Kidney tubule cell (primary cell): Measurements from ENCODE around the gene UBE2D3.
"Not testable (repeated sequence)": the region's sequence is repeated elsewhere in the genome, so short reads cannot be mapped to it uniquely, and the experiment has no call there.

Experiments used
- DNase-seq: peaks from one replicate; pipeline ENCODE4 v3.0.0-alpha.2; 2018; ENCODE audit warnings: low spot score

The UBE2D3 gene

DNA sequence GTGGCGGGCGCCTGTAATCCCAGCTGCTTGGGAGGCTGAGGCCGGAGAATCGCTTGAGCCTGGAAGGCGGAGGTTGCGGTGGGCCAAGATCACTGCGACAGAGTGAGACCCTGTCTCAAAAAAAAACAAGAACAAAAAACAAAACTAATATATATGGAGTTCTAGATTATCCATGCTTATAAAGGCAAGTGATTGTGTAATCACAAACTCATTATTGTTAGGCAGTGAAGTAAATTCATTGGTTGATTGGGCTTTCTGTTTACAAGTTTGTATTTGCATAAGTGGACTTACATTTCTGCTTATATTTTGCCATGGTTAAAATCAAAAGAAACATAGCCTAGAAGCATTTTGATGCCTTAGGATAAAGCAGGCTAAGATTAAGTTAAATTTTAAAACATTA lies 2.5 kb upstream of the UBE2D3 start:
- DNase-seq: no peak

DNA sequence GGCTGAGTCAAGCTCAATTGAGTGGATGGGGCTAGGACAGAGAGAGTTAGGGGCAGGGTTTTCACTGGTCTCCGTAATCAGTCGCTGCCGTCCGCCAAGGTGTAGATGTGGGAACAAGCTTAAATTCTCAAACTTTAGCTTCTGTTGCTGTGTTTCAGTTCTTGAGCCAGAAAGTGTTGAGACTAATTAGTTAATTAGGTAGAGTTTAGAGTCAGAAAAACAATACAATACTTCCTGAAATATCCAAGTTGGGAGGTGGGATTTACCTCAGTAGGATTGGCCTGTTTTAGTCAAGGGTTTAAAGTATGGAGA lies 1.1 kb upstream of the UBE2D3 start:
- DNase-seq: no peak

DNA sequence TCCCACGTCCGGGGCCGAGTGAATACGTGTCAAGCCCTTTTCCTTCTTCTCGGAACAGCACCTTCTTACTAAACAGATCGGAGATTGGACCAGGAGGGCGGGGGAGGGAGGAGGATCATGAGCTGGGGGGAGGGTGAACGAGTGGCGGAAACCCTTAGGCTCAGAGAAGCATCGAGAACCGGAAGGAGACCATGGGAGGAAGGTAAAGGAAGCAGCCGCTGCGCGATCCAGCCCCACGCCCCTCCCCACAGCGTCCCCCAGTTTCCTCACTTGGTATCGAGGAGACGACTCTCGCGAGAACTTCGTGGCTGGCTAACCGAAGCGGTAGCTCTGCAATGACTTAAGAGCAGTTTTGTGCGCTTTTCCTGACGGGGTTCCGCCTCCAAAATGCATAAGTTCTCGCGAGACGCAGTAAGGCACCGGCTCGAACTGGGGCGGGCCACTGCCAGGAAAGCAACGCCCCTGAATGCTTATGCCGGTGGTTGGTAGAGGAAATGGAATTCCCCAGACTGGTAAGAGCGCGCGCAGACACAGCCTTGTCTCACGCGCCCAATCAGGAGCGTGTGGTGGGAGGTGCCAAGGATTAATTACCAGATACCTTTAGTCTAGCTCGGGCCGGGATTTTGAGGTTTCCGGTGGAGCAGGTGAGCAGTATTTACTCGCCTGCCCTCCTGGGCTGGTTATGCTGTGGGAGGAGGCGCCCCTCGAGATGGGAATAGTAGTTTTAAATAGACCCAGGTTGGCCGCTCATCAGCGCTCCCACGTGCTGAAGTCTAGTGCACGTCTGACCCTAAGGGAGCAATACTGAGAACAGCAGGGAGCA lies 534 bp upstream of the UBE2D3 start:
- peak; percentile 100 for DNase-seq

DNA sequence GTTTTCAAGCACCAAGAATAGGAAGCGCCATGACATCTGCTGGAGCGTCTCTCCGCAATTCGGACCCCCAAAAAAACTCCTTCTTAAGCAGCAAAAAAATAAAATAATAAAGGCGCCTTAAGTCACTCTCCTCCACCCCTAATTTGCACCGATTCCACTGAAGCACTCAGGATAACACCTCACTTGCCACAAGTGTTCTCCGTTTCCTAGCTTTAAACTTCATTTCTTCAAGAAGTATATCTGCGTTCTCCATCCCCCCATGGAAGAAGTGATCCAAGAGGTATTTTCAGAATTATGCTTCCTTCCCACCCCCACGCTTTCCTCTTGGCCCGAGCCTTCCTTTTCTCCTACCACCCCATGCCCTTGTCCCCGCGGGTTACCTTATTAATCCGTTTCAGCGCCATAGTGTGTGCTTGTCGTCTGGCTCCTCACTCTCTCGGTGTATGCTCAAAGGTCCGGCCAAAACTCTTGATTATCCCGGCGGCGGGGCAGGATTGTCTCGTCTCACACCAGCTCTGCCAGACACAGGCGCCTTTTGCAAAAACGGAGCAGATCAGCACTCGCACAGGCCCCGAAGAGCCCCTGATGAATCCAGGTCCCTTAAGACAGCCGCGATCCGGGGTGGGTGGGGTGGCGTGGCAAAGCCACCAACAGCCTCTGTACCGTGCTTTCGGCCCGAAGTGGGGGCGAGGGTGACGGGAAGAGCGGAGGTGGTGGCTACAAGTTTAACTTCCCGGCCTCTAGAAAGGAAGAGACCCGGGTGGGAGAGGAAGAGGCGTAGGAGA lies 1.1 kb downstream of the UBE2D3 start:
- no peak for DNase-seq

DNA sequence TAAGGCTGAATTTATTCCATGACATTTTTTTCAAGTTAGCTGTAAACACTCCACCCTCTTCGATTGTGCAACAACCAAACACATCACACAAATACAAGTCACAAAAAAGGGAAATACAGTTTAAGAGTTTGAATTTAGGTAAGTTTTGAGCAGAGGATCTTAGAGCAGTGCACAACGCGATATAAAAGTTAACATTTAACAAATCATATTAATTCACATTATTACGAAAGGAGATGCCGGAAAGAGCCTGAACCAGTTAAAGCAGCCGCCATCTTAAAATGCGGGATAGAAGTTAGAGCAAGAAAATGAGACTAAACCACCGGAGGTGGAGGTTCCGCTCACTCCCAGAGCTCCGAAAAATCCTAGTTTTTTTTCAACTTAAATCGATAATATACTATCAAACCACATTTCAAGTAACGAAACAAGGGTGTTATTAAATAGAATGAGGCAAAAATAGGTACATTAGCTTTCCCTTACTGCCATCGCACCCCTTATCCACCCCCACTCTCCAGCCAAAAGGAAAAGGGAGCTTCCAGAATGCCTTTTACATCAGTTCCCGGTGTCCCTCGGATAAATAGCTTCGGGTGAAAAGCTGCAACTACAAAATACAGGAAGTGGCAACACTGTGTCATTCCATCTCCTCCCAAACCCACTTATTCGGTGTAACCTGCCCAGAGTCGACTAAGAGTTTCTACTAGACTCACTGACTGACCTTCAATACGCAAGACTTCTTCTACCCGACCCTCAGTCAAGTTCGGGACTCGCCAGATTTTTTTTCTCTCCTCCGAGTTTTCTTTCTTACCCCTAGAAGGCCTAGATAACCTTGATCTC lies 1.9 kb downstream of the UBE2D3 start:
- peak; percentile 77 for DNase-seq

DNA sequence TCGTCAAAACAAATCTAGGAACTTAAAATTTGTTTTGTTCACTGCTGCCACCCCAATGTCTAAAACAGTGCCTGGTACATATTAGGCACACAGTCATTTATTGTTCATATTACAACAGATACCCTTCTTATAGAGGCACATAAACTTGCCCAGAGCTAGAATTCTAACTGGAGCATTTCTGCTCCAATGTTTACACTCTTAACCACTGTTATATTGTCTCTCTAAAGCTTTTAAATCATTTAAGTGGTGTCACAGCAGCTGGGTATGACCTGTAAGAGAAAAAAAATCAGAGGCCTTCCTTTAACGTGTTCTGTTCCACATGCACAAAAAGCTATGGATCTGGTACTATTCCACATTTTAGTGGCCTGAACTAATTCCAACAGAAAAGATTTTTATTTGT lies 3.0 kb downstream of the UBE2D3 start:
- DNase-seq: no peak

DNA sequence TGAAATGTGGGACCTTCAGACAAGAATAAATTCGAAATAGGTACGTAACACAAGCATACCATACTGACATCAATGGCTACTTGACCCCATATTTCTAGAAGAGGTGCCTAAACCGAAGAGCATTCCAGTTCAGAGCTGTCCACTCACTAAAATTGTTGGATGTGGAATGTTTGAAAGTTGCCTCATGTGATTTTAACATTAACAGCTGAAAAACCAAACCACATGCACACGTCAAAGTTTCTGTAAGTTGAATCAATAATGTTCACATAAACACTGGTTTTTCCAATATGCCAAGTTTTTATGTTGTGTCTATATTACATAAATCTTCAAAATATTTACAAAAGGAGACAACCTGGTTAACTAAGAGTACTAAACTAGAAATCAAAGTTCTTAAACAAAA lies 3.5 kb downstream of the UBE2D3 start:
- no peak for DNase-seq

DNA sequence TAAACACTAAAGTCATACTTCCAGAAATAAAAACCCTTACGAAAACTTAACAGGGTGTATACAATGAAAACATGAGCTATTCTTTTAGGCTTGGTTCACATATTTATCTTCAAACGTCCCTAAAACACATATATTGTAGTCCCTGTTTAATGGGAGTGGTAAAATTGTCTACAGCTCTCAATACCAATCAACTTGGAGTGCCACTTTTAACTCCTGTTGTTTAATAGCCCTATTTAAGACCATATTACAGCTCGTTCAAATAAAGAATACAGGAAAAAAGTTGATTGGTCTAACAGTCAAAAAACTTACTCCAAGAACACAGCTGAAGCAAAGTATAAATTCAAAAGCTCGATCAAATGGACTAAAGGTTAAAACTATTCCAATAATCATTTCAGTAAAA lies 3.9 kb downstream of the UBE2D3 start:
- DNase-seq: no peak

DNA sequence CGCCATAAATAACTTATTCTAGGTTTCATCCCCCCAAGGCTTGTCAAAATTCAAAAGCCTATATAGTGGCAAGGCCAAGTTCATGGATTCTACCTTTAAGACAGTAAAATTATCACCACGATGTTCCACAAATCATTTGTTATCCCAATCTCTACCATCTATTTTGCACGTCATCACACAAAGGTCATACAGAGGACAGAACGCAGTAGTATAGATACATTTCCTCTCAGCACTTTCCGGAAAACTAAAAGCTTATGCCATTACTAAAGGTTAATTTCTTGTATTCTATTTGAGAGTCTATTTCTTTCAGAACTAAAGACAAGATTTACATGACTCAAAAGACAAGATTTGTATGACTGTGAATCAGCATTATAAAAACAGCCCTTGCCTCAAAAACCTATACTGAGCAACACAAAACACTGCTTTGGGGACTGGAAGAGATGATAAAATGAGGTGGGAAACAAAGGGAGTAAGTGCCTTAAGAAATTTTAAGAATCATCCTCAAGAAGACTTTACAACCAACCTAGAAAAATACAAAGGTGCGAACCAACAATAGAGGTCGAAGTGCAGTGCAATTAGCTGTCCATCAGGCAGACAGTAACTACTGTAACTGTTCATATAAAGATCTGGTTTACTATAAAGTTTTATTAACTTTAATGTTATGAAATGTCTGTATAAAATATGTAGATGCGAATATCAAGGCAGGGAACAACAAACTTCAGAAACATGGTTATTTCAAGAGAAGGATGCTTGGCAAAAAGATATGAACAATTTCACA lies 7.6 kb downstream of the UBE2D3 start:
- DNase-seq: no peak

DNA sequence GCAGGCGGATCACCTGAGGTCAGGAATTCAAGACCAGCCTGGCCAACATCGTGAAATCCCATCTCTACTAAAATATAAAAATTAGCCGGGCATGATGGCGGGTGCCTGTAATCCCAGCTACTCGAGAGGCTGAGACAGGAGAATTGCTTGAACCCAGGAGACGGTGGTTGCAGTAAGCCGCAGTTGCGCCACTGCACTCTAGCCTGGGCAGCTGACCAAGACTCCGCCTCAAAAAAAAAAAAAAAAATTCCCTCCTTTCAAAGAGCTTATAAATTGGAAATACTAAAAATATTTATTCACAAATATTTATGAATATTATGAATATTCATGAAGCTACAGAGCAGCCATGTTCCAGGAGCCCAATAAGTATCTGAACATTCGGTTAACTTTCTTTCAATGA lies 8.3 kb downstream of the UBE2D3 start:
- DNase-seq: not testable (repeated sequence)

DNA sequence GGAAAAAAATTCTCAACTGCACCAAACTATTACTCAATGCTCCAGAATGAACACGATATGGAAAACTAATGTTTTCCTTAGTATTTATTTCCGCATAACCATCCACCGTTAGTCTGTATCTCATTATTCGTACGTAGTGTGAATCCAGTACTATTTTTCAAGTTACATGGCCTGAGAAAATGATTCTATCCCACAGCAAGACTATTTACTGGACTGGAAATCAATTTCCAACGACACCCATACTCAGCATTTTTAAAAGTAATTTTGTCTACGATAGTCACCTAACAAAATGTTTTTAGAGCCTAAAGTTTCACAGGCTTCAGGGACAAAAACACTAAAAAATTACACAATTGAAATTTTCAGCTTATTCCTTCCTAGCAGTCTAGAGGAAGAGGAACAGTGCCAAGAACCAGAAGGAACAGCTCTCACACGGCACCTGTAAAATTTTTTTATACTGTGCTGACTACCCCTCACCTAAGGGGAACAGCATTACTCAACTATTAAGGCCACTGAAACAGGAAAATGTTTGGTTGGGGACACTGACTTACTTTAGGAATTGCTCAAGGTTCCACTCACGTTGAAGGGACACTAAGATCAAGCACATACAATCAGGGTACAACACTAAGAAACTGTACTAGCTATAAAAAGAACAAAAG lies 9.6 kb downstream of the UBE2D3 start:
- no peak for DNase-seq

DNA sequence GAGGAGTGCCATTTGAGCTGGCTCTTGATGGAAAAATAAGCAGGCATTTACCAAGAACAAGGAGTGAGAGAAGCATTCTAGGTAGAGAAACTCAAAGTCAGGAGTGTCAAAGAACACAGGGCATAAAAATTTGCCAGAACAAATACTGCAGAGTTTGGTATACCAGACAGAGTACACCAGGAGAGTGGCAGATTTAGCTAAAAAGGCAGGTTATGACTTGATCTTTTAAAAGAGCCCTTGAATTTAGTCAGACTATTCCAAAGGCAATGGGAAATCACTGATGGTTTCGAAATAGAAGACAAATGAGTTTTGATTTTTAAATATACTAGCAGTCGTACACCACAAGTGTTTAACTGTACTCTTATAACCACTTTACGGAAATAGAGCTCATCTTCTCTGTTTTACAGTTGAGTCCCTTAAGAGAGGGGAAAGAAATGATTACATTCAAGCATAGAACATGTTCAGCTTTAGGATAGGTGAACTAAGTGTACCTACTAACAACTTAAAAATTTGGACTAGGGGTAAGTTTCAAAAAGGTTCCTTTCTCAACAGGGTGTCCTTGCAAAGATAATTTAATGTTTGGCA lies 10.2 kb downstream of the UBE2D3 start:
- no peak for DNase-seq

DNA sequence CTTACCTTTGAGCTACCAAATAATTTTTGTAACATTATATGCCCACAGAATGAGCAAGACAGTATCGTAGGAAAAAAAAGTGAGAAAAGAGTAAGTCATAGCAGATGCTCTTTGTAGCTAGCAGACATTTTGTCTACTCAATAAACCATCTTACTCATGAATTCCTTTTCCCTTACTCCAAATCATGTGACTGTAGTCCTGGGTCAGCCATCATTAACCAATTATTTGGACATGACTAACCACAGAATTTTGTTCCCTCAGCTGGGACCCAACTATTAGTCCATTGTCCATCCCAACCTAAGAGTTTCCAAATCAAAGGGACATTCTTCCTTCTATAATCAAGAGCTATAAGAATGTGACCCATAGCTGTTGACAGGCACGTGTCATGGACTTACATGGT lies 11.4 kb downstream of the UBE2D3 start:
- peak; percentile 93 for DNase-seq

DNA sequence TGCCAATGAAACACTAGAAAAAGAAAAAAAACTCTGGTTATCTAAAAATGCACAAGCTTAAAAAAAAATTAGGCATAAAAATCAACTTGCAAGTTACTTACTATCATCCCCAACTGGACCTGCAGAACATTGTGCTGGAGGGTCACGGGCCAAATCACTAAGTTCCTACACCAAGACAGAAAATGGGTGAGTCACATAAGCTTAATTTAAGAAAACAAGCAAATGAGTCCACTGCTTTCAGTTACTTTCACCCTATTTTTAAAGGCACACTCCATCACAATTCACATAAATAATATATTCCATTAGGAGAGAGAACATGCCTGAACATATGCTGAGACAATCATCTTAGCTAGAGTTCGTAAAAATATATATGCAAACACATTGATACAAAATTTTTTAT lies 17.7 kb downstream of the UBE2D3 start:
- DNase-seq: no peak

DNA sequence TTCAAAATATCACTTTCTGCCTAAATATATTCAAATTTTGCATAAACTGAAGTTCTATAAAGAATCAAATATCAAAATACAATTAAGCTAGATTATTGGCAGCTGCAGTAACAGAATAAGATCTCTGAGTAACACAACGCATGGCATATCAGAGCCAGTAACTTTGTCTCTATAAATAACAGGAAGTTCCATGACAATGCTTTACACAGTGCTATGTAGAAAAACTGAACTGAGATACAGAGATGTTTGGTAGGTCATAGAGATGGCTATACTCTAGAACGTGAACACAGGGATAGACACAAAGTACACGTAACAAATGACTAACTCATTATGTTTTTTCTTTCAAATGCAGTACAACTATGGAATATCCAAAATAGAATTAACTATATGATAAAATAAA lies 18.2 kb downstream of the UBE2D3 start:
- DNase-seq: peak; percentile 35

DNA sequence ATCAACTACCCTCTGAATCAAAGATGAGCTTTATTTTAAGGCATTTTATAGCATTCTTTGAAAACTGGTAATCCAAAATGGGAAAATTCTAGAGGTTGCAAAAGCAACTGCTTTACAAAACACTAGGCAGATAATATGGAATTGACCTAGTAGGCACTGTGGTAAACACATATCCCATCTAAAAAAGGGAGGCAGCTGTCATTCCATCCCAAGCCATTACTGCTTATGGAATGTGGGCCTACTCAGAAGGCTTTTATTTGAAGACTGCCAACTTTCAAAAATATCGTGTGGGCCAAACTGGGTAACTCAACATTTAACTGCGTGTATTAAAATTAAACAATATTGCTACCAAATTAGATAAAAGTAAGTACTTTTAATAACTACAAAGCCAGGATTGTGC lies 19.3 kb downstream of the UBE2D3 start:
- no peak for DNase-seq

DNA sequence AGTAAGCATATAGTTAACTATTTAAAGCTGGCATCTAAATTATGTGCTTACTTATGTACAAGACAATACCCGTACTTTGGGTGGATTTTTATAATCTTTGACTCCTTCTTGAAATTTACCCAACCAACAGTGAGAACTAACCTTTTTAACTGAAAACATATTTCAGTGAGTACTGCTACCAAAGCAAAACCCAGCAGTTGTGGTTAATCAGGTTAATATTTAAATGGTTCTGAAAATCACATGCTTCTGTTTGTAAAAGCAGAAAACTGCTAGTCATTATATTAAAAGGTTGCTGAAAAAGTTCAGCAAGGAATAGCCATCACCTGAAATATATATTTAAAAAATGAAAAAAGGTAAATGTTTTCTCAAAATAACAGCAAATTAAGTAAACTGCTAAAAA lies 20.0 kb downstream of the UBE2D3 start:
- peak; percentile 35 for DNase-seq

DNA sequence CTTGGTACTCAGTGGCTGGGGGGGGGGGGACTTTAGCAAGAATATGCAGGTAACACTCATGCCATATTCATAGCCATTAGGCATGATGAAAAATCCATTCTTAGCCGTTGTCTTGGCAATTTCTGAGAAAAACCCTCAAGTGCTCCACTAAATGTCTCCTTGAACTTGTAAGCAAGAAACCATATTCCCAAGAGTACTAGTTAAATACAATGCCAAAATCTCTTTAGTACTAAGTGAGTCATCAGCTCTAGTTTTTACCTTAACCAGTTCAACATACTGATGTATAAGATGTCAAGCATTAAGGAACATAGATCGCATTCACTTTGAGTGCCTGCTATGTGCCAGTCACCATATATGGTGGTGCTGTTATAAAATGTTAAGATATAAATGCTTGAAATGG lies 27.5 kb downstream of the UBE2D3 start:
- DNase-seq: no peak

DNA sequence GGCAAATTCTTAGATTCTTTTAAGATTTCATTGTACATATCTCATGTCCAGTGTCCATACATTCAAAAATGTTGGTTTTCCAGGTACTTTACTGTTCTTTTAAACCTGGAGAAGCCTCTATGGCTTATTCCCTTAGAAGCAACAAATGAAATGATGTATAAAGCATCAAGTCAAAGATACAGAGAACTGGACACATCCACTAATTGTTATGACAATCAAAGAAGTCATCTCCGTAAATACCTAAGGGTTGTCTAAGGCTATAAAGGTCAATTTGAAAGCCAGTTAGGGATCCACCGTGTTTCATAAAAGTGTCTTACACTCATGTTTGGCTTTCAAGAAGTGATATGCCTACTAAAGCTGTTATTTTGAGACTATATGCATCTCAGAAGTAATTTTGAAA lies 32.4 kb downstream of the UBE2D3 start:
- DNase-seq: no peak

DNA sequence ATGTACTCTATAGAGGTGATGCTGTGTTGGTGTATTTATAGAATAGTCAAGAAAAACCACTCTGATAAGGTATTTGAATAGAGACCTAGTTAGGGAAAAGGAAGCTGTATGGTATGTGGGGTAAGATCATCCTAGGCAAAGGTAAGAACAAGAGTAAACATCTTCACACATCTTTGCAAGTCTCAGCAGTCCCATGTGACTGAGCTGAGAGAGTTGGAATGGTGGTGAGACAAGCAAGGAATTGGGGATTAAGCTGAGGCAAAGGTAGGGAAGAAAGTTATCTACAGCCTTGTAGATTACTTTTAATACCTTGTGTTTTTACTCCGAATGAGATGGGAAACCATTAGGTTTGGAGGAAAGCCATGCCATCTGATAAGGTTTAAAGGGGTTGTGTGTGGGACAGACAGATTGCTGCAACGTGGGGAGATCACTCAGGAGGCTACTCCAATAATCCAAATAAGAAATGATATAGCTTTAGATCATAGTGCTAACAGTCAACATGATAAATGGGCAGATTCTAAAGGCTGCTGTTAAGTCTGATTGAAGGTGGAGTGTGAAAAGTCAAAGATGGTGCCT lies 34.9 kb downstream of the UBE2D3 start:
- no peak for DNase-seq

DNA sequence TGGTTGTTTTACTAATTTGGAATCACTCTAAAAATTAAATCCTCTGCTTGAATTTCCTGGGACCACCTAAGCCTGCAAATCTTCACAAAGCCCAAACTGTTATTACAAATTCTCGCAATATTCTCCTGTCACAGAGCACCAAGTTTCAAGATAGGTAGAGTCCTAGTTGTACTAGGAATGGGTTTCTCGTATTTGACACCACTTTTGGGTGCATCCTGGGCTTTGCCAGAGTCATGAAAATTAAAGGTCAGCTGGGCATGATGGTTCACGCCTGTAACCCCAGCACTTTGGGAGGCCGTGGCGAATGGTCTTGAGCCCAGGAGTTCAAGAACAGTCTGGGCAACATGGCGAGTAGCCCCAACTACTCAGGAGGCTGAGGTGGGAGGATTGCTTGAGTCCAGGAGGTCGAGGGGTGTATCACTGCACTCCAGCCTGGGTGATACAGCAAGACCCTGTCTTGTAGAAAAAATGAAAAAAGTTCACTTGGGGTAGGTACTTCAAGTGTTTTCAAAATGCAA lies 36.0 kb downstream of the UBE2D3 start:
- DNase-seq: no peak
